Central memory CD8-positive, alpha-beta T cell (primary cell): Measurements from ENCODE around the gene SDR42E2.
"Not testable (repeated sequence)": the region's sequence is repeated elsewhere in the genome, so short reads cannot be mapped to it uniquely, and the experiment has no call there.

Source experiments
- ATAC-seq: fragments of 150-1000 bp; cut with Tn5 transposase; replicated peaks from 2 replicates; pipeline ENCODE4 v1.10.0; 2022; ENCODE audit warnings: mild to moderate bottlenecking, moderate FRiP score, moderate number of reproducible peaks; ENCODE audit not compliant: poor library complexity, severe bottlenecking; ENCODE audit errors: extremely low read depth
- DNase-seq, 2 donors: peaks; one replicate each; pipeline ENCODE4 v3.0.0; 2021; ENCODE audit warnings: low spot score in 2 of 2
- H3K27ac Mint-ChIP-seq: one replicate; pipeline ENCODE4 v1.8.0; 2022; ENCODE audit warnings: low read depth, mild to moderate bottlenecking, moderate library complexity, mixed read lengths
- H3K27me3 Mint-ChIP-seq: one replicate; pipeline ENCODE4 v1.8.0; 2022; ENCODE audit warnings: mixed read lengths
- H3K36me3 Mint-ChIP-seq: one replicate; pipeline ENCODE4 v1.8.0; 2022; ENCODE audit warnings: mild to moderate bottlenecking, moderate library complexity, mixed read lengths; ENCODE audit not compliant: insufficient read depth
- H3K4me1 Mint-ChIP-seq: one replicate; pipeline ENCODE4 v1.8.0; 2022; ENCODE audit warnings: mixed read lengths
- H3K4me3 Mint-ChIP-seq: one replicate; pipeline ENCODE4 v1.8.0; 2022; ENCODE audit warnings: mild to moderate bottlenecking, moderate library complexity, mixed read lengths
- H3K9me3 Mint-ChIP-seq: one replicate; pipeline ENCODE4 v1.8.0; 2022; ENCODE audit warnings: mixed read lengths

SDR42E2 gene

DNA sequence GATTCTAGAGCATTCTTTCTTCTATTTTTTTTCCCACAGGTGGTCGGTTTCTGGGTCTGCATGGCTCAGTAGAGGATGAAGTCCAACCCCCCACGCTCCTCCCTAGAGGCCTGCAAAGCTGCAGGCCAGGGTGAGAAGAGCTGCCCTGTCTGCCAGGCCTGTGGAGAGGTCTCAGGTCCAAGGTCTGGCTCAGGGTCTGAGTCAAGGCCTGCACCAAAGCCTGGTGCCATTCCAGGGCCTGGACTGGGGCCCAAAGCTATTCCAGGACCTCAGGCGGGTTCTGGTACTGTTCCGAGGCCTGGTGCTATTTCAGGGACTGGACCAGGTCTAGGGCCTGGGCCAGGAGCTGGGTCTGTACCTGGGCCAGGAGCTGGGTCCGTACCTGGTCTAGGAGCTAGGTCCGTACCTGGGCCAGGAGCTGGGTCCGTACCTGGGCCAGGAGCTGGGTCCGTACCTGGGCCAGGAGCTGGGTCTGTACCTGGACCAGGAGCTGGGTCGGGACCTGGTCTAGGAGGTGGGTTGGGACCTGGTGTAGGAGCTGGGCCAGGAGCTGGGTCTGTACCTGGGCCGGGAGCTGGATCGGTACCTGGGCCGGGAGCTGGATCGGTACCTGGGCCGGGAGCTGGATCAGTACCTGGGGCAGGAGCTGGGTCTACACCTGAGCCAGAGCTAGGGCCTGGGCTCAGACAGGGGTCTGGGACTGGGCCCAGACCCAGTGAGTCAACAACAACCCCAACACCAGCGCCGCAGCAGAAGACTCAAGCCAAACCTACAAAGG is 3.4 kb downstream of the SDR42E2 start:
- no peak overlapping the region for H3K27ac Mint-ChIP-seq
- peaks cover 13% of the 10 kb centered on the region for H3K27me3 Mint-ChIP-seq
- DNase-seq (no peak), ATAC-seq (no peak)
- peaks cover 3% of the 10 kb centered on the region for H3K36me3 Mint-ChIP-seq
- no peak overlapping the region for H3K4me3 Mint-ChIP-seq
- H3K4me1 Mint-ChIP-seq: no peaks in the 10 kb centered on the region
- H3K9me3 Mint-ChIP-seq: no peaks in the 10 kb centered on the region

DNA sequence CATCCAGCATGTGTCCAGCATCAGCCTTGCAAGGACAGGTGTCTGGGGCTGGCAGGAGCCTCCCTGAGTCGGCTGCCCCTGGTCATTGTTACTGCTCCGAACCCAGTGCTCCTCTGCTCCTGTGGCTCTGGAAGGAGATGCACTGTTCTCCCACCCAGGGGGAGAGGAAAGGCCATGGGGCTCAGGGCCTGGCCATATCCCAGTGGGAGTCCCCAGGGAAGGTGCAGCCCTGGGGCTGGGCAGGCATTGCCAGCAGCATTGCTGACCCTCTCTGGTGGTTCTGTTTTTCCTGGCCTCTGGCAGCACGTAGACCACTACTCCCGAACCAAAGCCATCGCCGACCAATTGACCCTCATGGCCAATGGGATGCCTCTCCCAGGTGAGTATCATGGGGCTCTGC is 9.6 kb downstream of the SDR42E2 start:
- Mint-ChIP-seq H3K4me3 (no peak overlapping the region), H3K27me3 (no peaks in the 10 kb centered on the region), H3K27ac (no peak overlapping the region), H3K36me3 (peaks cover 1% of the 10 kb centered on the region), H3K4me1 (no peaks in the 10 kb centered on the region), H3K9me3 (no peaks in the 10 kb centered on the region)
- ATAC-seq (no peak), DNase-seq (no peak)

GRCh38 chr16:22172642-22173041 is 10.3 kb downstream of the SDR42E2 start:
- not testable (repeated sequence) for ATAC-seq, H3K27me3 Mint-ChIP-seq, H3K4me1 Mint-ChIP-seq, H3K9me3 Mint-ChIP-seq, H3K27ac Mint-ChIP-seq, H3K36me3 Mint-ChIP-seq, DNase-seq, H3K4me3 Mint-ChIP-seq

- Mint-ChIP-seq H3K36me3 (peaks cover 1% of the 10 kb centered on the region), H3K9me3 (no peaks in the 10 kb centered on the region), H3K27ac (no peak overlapping the region), H3K4me3 (no peak overlapping the region), H3K4me1 (no peaks in the 10 kb centered on the region), H3K27me3 (no peaks in the 10 kb centered on the region)
- ATAC-seq (no peak), DNase-seq (no peak)
Measured at GRCh38 chr16:22174642-22175041, 12.3 kb downstream of the SDR42E2 start.

- Mint-ChIP-seq H3K4me1 (no peaks in the 10 kb centered on the region), H3K27ac (no peak overlapping the region), H3K4me3 (no peak overlapping the region), H3K9me3 (no peaks in the 10 kb centered on the region), H3K27me3 (no peaks in the 10 kb centered on the region), H3K36me3 (no peaks in the 10 kb centered on the region)
- ATAC-seq: no peak
- no peak for DNase-seq
Measured at GRCh38 chr16:22177968-22178930, 15.9 kb downstream of the SDR42E2 start.

DNA sequence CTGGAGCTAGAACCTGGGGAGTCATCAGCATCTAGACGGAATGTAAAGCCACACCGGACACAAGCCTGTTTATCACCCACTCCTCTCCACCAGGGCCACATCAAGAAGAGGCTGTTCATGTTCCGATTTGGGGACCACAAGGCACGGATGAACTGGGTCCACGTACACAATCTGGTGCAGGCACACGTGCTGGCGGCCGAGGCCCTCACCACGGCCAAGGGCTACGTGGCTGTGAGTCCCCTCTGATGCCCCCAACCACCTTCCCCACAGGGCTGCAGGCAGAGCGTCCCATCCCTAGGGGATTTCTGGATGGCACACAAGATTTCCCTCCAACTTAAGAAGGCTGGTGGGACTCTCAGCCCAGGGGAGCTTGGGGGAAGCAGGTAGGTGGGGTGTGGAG is 19.1 kb downstream of the SDR42E2 start:
- Mint-ChIP-seq H3K27ac (no peak overlapping the region), H3K36me3 (no peaks in the 10 kb centered on the region), H3K4me3 (no peak overlapping the region), H3K9me3 (no peaks in the 10 kb centered on the region), H3K4me1 (no peaks in the 10 kb centered on the region), H3K27me3 (no peaks in the 10 kb centered on the region)
- ATAC-seq (no peak), DNase-seq (no peak)

DNA sequence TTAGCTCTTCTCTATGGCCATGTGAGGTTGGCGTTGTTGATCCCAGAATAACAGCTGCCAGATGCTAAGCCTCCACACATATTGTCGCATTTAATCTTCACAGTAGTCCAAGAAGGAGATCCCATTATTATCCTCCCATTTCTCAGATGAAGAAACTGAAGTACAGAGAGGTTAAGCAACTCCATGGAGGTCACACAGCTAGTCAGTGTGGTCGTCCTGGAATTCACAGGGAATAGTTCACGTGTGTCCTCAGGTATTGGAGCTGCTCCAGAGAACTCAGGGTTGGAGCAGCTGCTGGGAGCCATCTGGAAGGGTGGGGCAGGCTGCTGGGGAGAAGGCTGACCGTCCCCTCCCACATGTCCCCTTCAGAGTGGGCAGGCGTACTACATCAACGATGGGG is 19.5 kb downstream of the SDR42E2 start:
- peaks cover 2% of the 10 kb centered on the region for H3K36me3 Mint-ChIP-seq
- H3K27ac Mint-ChIP-seq: no peak overlapping the region
- no peaks in the 10 kb centered on the region for H3K27me3 Mint-ChIP-seq
- no peaks in the 10 kb centered on the region for H3K4me1 Mint-ChIP-seq
- no peaks in the 10 kb centered on the region for H3K9me3 Mint-ChIP-seq
- DNase-seq: no peak
- no peak for ATAC-seq
- H3K4me3 Mint-ChIP-seq: no peak overlapping the region

GRCh38 chr16:22183335-22183734 is 21.0 kb downstream of the SDR42E2 start:
- Mint-ChIP-seq H3K36me3 (peaks cover 6% of the 10 kb centered on the region), H3K27ac (no peak overlapping the region), H3K4me3 (no peak overlapping the region), H3K9me3 (no peaks in the 10 kb centered on the region), H3K4me1 (peaks cover 5% of the 10 kb centered on the region), H3K27me3 (no peaks in the 10 kb centered on the region)
- ATAC-seq (no peak), DNase-seq (no peak)

DNA sequence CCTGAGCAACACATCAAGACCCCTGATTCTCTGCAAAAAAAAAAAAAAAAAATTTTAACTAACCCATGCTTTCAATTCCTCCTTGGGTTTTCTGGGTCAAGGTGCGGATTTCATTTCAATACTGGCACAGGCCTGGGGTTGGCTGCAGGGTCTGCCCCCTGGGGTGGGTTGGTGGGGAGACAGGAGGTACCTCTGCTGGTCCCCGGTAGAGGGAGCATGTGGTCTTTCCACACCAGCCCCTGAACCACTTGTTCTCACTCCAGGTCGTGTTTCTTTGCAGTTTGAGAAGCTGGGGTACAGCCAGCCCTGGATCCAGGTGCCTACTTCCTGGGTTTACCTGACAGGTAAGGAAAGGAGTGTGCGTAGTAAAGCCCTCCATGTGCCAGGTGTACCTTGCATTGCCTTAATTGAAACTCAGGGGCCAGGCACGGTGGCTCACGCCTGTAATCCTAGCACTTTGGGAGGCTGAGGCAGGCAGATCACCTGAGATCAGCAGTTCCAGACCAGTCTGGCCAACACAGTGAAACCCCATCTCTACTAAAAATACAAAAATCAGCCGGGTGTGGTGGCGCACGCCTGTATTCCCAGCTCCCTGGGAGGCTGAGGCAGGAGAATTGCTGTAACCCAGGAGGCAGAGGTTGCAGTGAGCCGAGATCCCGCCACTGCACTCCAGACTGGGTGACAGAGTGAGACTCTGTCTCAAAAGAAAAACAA is 21.8 kb downstream of the SDR42E2 start:
- Mint-ChIP-seq H3K9me3 (no peaks in the 10 kb centered on the region), H3K36me3 (peaks cover 7% of the 10 kb centered on the region), H3K27ac (no peak overlapping the region), H3K4me1 (peaks cover 12% of the 10 kb centered on the region), H3K27me3 (no peaks in the 10 kb centered on the region), H3K4me3 (no peak overlapping the region)
- ATAC-seq (no peak), DNase-seq (no peak)

DNA sequence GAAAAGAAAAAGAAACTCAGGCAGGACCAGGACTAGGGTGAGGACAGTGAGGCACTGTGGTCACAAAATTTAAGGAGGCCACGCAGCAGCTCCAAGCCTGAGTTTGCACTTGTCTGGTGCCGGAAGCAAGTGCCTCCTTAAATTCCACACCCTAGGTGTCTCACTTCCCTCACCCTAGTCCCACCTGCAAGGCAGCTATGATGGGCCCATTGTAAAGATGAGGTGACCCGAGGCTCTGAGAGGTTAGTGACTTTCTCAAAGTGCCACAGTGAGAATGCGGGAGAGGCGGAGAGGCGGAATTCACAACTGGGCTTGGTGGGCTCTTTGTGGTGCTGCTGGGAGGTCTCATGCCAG is 22.3 kb downstream of the SDR42E2 start:
- ATAC-seq: no peak
- Mint-ChIP-seq H3K27ac (no peak overlapping the region), H3K4me1 (peaks cover 17% of the 10 kb centered on the region)

DNA sequence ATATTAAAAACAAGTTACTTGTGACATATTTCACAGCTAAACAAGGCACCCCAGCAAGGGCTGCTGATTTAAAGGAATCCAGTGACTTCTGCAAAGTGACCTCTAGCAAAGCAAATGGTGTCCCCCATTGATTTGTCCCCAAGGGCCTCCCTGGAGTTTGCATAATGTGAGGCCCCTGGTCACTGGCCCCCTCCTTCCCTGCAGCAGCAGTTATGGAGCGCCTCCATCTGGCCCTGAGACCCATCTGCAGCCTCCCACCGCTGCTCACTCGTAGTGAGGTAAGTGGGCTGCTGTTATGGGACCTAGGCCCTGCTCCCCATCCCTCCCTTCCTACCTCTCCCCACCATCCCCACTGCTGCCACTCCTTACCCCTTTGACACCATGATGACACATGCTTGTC is 24.2 kb downstream of the SDR42E2 start:
- Mint-ChIP-seq H3K27ac (peak overlapping the region; percentile 22), H3K36me3 (peaks cover 25% of the 10 kb centered on the region), H3K27me3 (no peaks in the 10 kb centered on the region), H3K4me3 (no peak overlapping the region), H3K9me3 (no peaks in the 10 kb centered on the region), H3K4me1 (peaks cover 34% of the 10 kb centered on the region)
- no peak for DNase-seq
- ATAC-seq: no peak

More for the DNA sequence above, 22.3 kb downstream of the SDR42E2 start:
- no peak overlapping the region for H3K4me3 Mint-ChIP-seq
- no peak for DNase-seq
- H3K9me3 Mint-ChIP-seq: no peaks in the 10 kb centered on the region
- H3K36me3 Mint-ChIP-seq: peaks cover 9% of the 10 kb centered on the region
- no peaks in the 10 kb centered on the region for H3K27me3 Mint-ChIP-seq

DNA sequence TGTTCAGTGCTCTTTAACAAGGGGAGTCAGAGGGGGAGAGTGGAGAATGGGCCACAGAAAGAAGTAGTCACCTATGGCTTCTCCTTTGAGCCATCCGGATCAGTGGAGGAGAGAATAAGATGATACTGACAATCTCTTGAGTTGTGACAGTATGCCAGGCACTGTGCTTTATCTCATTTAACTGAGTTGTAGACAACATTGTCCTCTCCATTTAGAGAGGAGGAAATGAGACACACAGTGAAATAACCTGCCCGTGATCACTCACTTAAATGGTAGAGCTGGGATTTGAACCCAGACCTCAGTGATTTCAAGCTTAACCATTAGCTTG is 25.9 kb downstream of the SDR42E2 start:
- peaks cover 34% of the 10 kb centered on the region for H3K36me3 Mint-ChIP-seq
- no peaks in the 10 kb centered on the region for H3K27me3 Mint-ChIP-seq
- H3K4me3 Mint-ChIP-seq: no peak overlapping the region
- no peaks in the 10 kb centered on the region for H3K9me3 Mint-ChIP-seq
- peak overlapping the region; percentile 82 for H3K27ac Mint-ChIP-seq
- peaks cover 47% of the 10 kb centered on the region for H3K4me1 Mint-ChIP-seq
- ATAC-seq (no peak), DNase-seq (no peak)
